Peyer's patch (tissue), 4 donors: ENCODE measurements around the gene SPARCL1.

ENCODE experiments used
- CTCF ChIP-seq, 6 experiments: fragments of 450-650 bp in 4 of 6; fragments of 200-600 bp in 2 of 6; sonication (generic) in 1 of 6; IDR thresholded peaks; one replicate each; pipeline ENCODE4 v1.5.1; 2017 to 2019; ENCODE audit warnings: antibody characterized with exemption in 6 of 6, mild to moderate bottlenecking in 3 of 6, moderate library complexity in 1 of 6
- POLR2A ChIP-seq, 2 donors: fragments of 450-650 bp; IDR thresholded peaks; one replicate each; pipeline ENCODE4 v1.5.1; 2017; ENCODE audit warnings: antibody characterized with exemption in 2 of 2, mild to moderate bottlenecking in 2 of 2, moderate library complexity in 2 of 2

- TF ChIP-seq CTCF (IDR thresholded peaks at IDR 0.05) (no peak), POLR2A (IDR thresholded peaks at IDR 0.05) (no peak)
Observed at GRCh38 chr4:87560802-87561201, 31.6 kb upstream of the SPARCL1 start.
